K562 (cell line): ENCODE results near the gene DEDD. TPM values are rescaled to one million over a fixed set of nuclear protein-coding genes. Genes with fewer than 3 reads are reported as not detected.
A peak's percentile ranks its signal among the peaks of the same experiment; 100 is the strongest.

Experiments
- BCL6 ChIP-seq: fragments of 250-450 bp; sonication (Bioruptor Pico); IDR thresholded peaks from 2 replicates; pipeline ENCODE4 v1.4.0; 2020
- BMI1 ChIP-seq: fragments of 150-350 bp; IDR thresholded peaks from 2 replicates; pipeline ENCODE4 v1.6.1; 2014; ENCODE audit warnings: low read length
- CEBPG ChIP-seq, 3 experiments: fragments of 200-800 bp in 1 of 3; sonication (Bioruptor generic) in 1 of 3; sonication (generic) in 1 of 3; formaldehyde crosslinking in 1 of 3; IDR thresholded peaks in 2 of 3; conservative IDR thresholded peaks in 1 of 3; 2 replicates each; pipeline versions ENCODE4 v1.6.1 to v1.8.0; 2016 to 2022; ENCODE audit warnings: missing compliant biosample characterization in 2 of 3, missing genetic modification characterization in 2 of 3, mild to moderate bottlenecking in 1 of 3, missing genetic modification reagents in 1 of 3
- CSDE1 ChIP-seq, 2 experiments: fragments of 450-650 bp; IDR thresholded peaks; 2 replicates each; pipeline ENCODE4 v1.6.1; 2016; ENCODE audit warnings: mild to moderate bottlenecking in 1 of 2
- EP300 ChIP-seq: IDR thresholded peaks from 2 replicates; pipeline ENCODE4 v1.6.1; 2012; ENCODE audit warnings: low read length, improper control_type of control experiment
- FOSL1 ChIP-seq: fragments of 200-800 bp; sonication (Bioruptor generic); conservative IDR thresholded peaks from 2 replicates; pipeline ENCODE4 v1.6.1; 2016; ENCODE audit warnings: missing genetic modification characterization, missing compliant biosample characterization
- KLF16 ChIP-seq: IDR thresholded peaks from 2 replicates; pipeline ENCODE4 v1.6.1; 2016; ENCODE audit warnings: antibody characterized with exemption
- POLR3A ChIP-seq: IDR thresholded peaks from 2 replicates; pipeline ENCODE4 v1.6.1; 2011; ENCODE audit warnings: borderline replicate concordance, mild to moderate bottlenecking, moderate library complexity; ENCODE audit not compliant: insufficient read length, insufficient read depth; ENCODE audit errors: extremely low read depth
- RNF2 ChIP-seq: sonication (generic); IDR thresholded peaks from 2 replicates; pipeline ENCODE4 v1.6.1; 2016
- SMARCA4 ChIP-seq: fragments of 450-650 bp; IDR thresholded peaks from 2 replicates; pipeline ENCODE4 v1.6.1; 2016
- SRF ChIP-seq, 2 experiments: fragments of 250-450, 450-650 bp in 1 of 2; sonication (Bioruptor Pico) in 1 of 2; sonication (generic) in 1 of 2; formaldehyde crosslinking; IDR thresholded peaks; 2 replicates each; pipeline versions ENCODE4 v1.5.0 to v1.5.1; 2020 to 2022; ENCODE audit warnings: mild to moderate bottlenecking in 1 of 2, missing genetic modification reagents in 1 of 2
- polyA plus RNA-seq, 8 experiments: library from polyadenylated mRNA; depleted of rRNA in 4 of 8; stranded (reverse) in 5 of 8; unstranded in 3 of 8; fragments of >200 nt; fragmentation: Nextera tagmentation in 2 of 8; fragmentation: Illumina TruSeq in 1 of 8; extraction: Ambion mirVana in 2 of 8; extraction: Trizol in 1 of 8; gene quantifications; 2 replicates each; pipeline versions ENCODE4 v1.2.1 to v1.2.3, GENCODE V29; 2011 to 2014; ENCODE audit warnings: inconsistent platforms in 1 of 8, missing spikeins in 1 of 8
- total RNA-seq, 7 experiments: library from RNA; depleted of rRNA in 6 of 7; stranded (reverse); fragments of >200 nt in 6 of 7; fragmentation: Illumina TruSeq in 2 of 7; extraction: Trizol in 2 of 7; gene quantifications; 2 replicates each; pipeline versions ENCODE4 v1.2.1 to v1.2.3, GENCODE V29; 2011 to 2021; ENCODE audit warnings: low replicate concordance in 1 of 7
- TF ChIP-seq, protein P1 (sequence below): fragments of 450-650 bp; IDR thresholded peaks from 2 replicates; pipeline ENCODE4 v1.6.1; 2016
- TF ChIP-seq, protein P2 (sequence below), 2 experiments: fragments of 450-650 bp; IDR thresholded peaks; 2 replicates each; pipeline ENCODE4 v1.6.1; 2018; ENCODE audit warnings: mild to moderate bottlenecking in 2 of 2, low read depth in 1 of 2; ENCODE audit not compliant: partially characterized antibody in 2 of 2
- TF ChIP-seq, protein P3 (sequence below): fragments of 450-650 bp; IDR thresholded peaks from 2 replicates; pipeline ENCODE4 v1.6.1; 2017; ENCODE audit warnings: antibody characterized with exemption, mild to moderate bottlenecking
- TF ChIP-seq, protein P4 (sequence below): fragments of 450-650 bp; formaldehyde crosslinking; IDR thresholded peaks from 2 replicates; pipeline ENCODE4 v1.4.0; 2022; ENCODE audit warnings: mild to moderate bottlenecking, moderate library complexity

Gene DEDD
- total and polyA plus RNA-seq, 9 of the 15 experiments (the other 6 are each of a cell fraction or from before 2014, with no cell fraction given) = 11.6 to 41.0 (median 16.8) TPM

DNA sequence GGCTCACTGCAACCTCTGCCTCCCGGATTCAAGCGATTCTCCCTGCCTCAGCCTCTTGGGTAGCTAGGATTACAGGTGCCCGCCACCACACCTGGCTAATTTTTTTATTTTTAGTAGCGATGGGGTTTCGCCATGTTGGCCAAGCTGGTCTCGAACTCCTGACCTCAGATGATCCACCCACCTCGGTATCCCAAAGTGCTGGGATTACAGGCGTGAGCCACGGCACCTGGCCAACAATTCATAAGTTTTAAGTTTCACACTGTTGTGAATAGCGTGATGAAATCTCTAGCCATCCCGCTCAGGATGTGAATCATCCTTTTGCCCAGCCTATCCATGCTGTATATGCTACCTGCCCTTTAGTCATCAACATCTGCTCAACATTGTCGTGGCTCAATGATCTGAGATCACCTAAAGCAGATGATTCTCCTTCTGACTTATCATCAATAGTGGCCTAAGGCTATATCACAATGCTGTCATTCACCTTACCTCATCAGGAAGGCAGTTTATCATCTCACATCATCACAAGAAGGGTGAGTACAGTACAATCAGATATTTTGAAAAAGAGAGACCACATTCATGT lies 17.2 kb downstream of the DEDD start (continued):
- TF ChIP-seq, protein P1, sequence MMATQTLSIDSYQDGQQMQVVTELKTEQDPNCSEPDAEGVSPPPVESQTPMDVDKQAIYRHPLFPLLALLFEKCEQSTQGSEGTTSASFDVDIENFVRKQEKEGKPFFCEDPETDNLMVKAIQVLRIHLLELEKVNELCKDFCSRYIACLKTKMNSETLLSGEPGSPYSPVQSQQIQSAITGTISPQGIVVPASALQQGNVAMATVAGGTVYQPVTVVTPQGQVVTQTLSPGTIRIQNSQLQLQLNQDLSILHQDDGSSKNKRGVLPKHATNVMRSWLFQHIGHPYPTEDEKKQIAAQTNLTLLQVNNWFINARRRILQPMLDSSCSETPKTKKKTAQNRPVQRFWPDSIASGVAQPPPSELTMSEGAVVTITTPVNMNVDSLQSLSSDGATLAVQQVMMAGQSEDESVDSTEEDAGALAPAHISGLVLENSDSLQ = peak; percentile 73
- peak; percentile 95 for TF ChIP-seq FOSL1 (tag)
- TF ChIP-seq, protein P2, sequence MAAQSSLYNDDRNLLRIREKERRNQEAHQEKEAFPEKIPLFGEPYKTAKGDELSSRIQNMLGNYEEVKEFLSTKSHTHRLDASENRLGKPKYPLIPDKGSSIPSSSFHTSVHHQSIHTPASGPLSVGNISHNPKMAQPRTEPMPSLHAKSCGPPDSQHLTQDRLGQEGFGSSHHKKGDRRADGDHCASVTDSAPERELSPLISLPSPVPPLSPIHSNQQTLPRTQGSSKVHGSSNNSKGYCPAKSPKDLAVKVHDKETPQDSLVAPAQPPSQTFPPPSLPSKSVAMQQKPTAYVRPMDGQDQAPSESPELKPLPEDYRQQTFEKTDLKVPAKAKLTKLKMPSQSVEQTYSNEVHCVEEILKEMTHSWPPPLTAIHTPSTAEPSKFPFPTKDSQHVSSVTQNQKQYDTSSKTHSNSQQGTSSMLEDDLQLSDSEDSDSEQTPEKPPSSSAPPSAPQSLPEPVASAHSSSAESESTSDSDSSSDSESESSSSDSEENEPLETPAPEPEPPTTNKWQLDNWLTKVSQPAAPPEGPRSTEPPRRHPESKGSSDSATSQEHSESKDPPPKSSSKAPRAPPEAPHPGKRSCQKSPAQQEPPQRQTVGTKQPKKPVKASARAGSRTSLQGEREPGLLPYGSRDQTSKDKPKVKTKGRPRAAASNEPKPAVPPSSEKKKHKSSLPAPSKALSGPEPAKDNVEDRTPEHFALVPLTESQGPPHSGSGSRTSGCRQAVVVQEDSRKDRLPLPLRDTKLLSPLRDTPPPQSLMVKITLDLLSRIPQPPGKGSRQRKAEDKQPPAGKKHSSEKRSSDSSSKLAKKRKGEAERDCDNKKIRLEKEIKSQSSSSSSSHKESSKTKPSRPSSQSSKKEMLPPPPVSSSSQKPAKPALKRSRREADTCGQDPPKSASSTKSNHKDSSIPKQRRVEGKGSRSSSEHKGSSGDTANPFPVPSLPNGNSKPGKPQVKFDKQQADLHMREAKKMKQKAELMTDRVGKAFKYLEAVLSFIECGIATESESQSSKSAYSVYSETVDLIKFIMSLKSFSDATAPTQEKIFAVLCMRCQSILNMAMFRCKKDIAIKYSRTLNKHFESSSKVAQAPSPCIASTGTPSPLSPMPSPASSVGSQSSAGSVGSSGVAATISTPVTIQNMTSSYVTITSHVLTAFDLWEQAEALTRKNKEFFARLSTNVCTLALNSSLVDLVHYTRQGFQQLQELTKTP (IDR thresholded peaks at IDR 0.05; ENCODE audit: low read depth in 1 of 2, partially characterized antibody in 2 of 2) = peak in 1 of 2 experiments; percentile 16
- peak; percentile 71 for TF ChIP-seq SMARCA4
- peak; percentile 59 for TF ChIP-seq POLR3A
- TF ChIP-seq SRF (CRISPR knock-in tag; IDR thresholded peaks at IDR 0.05) = 0 out of 4 replicates have a peak, but pooled peaks of 1 of the 2 experiments have one; percentile 5
- TF ChIP-seq, protein P3, sequence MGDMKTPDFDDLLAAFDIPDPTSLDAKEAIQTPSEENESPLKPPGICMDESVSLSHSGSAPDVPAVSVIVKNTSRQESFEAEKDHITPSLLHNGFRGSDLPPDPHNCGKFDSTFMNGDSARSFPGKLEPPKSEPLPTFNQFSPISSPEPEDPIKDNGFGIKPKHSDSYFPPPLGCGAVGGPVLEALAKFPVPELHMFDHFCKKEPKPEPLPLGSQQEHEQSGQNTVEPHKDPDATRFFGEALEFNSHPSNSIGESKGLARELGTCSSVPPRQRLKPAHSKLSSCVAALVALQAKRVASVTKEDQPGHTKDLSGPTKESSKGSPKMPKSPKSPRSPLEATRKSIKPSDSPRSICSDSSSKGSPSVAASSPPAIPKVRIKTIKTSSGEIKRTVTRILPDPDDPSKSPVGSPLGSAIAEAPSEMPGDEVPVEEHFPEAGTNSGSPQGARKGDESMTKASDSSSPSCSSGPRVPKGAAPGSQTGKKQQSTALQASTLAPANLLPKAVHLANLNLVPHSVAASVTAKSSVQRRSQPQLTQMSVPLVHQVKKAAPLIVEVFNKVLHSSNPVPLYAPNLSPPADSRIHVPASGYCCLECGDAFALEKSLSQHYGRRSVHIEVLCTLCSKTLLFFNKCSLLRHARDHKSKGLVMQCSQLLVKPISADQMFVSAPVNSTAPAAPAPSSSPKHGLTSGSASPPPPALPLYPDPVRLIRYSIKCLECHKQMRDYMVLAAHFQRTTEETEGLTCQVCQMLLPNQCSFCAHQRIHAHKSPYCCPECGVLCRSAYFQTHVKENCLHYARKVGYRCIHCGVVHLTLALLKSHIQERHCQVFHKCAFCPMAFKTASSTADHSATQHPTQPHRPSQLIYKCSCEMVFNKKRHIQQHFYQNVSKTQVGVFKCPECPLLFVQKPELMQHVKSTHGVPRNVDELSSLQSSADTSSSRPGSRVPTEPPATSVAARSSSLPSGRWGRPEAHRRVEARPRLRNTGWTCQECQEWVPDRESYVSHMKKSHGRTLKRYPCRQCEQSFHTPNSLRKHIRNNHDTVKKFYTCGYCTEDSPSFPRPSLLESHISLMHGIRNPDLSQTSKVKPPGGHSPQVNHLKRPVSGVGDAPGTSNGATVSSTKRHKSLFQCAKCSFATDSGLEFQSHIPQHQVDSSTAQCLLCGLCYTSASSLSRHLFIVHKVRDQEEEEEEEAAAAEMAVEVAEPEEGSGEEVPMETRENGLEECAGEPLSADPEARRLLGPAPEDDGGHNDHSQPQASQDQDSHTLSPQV = peak; percentile 48; the same call in 1 of the 2 replicates
- peak; percentile 94 for TF ChIP-seq CEBPG (CRISPR knock-in tag; IDR thresholded peaks at IDR 0.05)
- peak; percentile 58 to 97; a peak in 3 of 4 replicates for TF ChIP-seq CEBPG (tag; conservative IDR thresholded peaks at IDR 0.05 in 1 of 2, IDR thresholded peaks at IDR 0.05 in 1 of 2)
- TF ChIP-seq, protein P4, sequence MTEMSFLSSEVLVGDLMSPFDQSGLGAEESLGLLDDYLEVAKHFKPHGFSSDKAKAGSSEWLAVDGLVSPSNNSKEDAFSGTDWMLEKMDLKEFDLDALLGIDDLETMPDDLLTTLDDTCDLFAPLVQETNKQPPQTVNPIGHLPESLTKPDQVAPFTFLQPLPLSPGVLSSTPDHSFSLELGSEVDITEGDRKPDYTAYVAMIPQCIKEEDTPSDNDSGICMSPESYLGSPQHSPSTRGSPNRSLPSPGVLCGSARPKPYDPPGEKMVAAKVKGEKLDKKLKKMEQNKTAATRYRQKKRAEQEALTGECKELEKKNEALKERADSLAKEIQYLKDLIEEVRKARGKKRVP = peak; percentile 63; the same call in 1 of the 2 replicates
- no peak for TF ChIP-seq KLF16
- 0 out of 2 replicates have a peak, but pooled peaks have one; percentile 25 for TF ChIP-seq BCL6
- peak; percentile 78 for TF ChIP-seq EP300
- peak; percentile 55; the same call in 1 of the 2 replicates for TF ChIP-seq RNF2
- TF ChIP-seq BMI1 = no peak
- no peak for TF ChIP-seq CSDE1 (IDR thresholded peaks at IDR 0.05)
